Retina (tissue), 1 donor: Measurements from ENCODE around the gene HCK.
A peak's percentile ranks its signal among the peaks of the same experiment; 100 is the strongest.
"Not testable (repeated sequence)": the region's sequence is repeated elsewhere in the genome, so short reads cannot be mapped to it uniquely, and the experiment has no call there.

Source experiments
- DNase-seq: peaks from one replicate; pipeline ENCODE4 v3.0.0-alpha.2; 2016

Gene HCK

GRCh38 chr20:32109392-32110172 is 57.5 kb downstream of the HCK start, which contains the start of gene TM9SF4:
TSS of gene TM9SF4 (plus strand) at chr20:32109714. CDS start at chr20:32109741, 27 bp downstream.
- DNase-seq = peak; percentile 99

DNA sequence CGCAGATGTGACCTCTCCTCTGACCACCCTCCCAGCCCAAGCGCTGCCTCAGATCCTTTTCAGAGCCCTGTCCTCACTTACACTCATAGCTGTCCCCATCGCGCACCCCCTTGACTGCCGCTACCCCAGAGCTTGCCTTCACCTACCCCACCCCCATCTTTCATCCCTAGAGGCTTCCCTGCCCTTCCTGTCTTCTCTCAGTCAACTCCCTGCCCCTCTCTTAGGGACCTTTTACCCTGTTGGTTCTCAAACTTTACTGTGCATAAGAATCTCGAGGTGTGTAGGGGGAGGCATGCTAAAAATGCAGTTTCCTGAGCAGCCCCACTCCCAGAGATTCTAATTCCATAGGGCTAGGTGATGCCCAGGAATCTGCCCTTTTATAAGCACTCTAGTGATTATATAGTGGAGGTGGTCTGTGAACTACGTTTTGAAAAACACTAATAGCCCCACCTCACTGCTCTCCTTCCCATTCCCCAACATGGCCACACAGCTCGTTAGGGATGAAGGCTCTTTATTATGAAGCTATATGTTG is 58.2 kb downstream of the HCK start:
- no peak for DNase-seq

DNA sequence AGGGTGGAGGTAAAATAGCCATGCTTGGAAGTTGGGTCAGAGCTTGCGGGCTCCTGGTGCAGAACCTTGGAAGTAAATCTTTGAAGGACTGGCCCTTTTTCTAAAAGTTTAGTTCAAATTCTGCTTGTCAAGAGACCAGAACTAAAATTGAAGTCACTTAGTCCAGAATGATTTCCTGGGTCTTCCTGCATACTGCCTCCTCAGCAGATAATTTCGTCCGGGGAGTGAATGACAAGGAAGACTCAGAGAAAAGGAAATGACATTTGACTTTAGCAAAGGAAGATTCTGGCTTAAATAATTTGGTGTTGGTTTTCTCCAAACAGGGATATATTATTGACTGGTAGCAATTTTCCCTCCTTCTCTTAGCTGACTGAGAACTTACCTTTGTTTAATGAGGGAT is 58.7 kb downstream of the HCK start:
- no peak for DNase-seq

DNA sequence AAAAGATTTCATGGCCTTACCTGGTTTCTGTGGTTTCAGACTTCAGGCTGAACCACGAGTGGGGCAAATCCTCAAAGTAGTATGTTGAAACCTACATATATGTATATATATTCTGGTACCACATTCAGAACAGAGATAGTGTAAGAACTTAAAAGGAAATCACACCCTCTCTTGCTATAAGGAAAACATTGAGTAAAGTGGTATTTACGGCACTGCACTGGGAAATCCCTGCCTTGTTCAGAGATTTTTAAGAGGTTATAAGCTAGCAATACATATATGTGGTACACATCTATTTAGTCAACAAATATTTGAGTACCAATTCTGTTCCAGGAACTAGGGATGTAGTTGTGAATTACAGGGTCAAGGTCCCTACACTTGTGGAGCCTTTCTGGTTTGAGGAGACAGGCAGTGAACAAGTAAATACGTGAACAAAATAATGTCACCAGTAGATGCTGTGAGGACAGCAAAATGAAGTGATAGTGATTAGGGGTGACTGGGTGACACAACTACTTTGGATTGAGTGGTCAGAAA is 59.2 kb downstream of the HCK start:
- no peak for DNase-seq

GRCh38 chr20:32111753-32112152 is 59.7 kb downstream of the HCK start:
- no peak for DNase-seq

DNA sequence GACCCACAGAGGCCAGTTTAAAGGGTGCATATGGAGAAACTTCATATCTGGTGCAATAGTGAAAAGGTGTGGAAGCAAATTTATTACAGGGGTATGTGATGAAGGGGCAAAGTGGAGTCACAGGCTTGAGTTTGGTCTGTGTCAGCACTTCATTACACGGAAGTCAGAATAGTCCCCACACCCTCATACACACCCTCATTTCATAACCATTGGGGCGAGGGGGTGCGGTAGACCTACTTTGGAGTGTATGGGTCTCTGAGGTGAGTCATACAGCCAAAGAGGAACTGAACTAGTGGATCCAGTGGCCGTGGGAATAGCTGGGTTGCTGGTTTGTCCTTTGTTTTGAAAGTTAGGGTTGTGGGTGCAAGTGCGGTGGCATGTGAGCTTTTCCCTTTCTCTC is 60.8 kb downstream of the HCK start:
- no peak for DNase-seq

GRCh38 chr20:32113591-32114260 is 61.7 kb downstream of the HCK start:
- DNase-seq = no peak

DNA sequence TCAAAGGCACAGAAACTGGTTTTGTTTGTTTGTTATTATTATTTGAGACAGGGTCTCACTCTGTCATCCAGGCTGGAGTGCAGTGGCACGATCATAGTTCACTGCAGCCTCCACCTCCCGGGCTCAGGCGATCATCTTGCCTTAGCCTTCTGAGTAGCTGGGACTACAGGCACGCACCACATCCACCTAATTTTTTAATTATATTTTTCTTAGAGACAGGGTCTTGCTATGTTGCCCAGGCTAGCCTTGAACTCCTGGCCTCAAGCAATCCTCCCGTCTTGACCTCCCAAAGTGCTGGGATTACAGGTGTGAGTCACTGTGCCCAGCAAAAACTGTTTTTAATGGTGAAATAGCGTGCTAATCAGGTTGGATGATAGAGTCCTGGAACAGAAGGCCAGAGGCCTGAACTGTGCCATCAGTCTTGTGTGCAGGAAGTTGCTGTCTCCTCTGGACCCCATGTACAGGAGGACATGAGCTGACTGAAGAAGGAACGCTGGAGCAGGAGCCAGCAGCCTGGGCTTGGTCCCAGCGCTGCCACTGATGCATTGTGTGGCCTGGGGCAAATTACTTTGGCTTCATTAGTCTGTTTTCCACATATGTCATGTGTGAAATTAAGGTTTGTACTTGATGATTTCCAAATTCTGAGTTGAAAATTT is 62.4 kb downstream of the HCK start:
- no peak for DNase-seq

DNA sequence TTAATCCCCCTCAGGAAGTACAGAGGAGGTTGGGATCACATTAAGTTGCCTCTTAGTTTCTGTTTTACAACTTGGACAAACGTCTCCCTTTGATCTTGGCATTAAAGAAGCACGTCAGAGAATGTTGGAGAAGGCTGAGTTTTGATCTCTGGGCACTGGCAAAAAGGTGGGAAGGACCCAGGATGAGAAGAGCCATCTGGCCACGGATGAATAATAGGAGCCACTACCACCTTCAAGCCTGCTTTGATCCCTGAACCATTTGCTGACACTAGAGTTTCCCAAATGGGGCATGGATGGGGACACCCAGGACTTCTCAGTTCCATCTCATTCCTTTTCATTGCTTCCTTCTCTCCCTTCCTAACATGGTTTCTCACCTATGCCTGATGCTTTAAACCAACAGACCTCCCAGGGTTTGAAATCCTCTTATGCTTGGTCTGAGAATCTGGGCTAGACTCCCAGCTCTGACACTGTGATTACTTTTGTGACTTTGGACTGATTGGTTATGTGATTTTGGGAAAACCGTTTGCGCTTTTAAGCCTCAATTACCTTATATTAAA is 63.2 kb downstream of the HCK start:
- no peak for DNase-seq

DNA sequence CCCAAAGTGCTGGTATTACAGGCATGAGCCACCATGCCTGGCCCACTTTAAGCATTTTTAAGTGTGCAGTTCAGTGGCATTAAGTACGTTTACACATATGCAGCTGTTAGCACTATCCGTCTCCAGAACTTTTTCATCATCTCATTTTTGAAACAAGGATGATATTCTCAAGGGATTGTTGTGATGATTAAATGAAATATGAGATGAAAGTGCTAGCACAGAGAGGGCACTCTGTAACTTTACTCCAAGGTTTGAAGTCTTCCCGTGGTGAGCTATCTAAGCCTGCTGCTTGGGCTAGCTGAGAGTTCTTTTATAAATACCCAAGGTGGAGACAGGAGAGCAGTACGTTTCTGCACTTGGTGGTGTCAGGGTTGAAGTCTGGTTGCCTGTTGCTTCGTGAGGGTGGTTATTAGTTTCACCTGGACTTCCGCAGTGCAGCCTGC is 64.1 kb downstream of the HCK start:
- DNase-seq = no peak

DNA sequence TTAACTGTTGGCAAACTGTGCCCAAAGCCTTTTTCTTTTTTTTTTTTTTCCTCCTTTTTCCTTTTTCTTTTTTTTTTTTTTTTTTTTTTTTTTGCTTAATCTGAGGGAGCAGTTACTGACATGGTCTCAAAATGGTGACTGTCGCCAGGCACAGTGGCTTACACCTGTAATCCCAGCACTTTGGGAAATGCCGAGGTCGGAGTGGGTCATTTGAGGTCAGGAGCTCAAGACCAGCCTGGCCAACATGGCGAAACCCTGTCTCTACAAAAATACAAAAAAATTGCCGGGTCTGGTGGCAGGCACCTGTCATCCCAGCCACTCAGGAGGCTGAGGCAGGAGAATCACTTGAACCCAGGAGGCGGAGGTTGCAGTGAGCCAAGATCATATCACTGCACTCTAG is 64.8 kb downstream of the HCK start:
- not testable (repeated sequence) for DNase-seq

DNA sequence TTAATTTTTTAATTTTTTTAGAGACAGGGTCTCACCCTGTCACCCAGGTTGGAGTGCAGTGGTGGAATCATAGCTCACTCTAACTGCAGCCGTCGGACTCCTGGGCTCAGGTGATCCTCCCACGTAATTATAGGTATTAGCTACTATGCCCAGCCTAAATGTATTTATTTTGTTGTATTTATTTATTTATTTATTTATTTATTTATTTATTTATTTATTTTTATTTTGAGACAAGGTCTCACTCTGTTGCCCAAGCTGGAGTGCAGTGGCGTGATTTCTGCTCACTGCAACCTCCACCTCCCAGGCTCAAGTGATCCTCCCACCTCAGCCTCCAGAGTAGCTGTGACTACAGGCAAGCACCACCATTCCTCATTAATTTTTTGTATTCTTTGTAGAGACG is 66.4 kb downstream of the HCK start:
- not testable (repeated sequence) for DNase-seq

GRCh38 chr20:32119734-32120133 is 67.7 kb downstream of the HCK start:
- DNase-seq = no peak

DNA sequence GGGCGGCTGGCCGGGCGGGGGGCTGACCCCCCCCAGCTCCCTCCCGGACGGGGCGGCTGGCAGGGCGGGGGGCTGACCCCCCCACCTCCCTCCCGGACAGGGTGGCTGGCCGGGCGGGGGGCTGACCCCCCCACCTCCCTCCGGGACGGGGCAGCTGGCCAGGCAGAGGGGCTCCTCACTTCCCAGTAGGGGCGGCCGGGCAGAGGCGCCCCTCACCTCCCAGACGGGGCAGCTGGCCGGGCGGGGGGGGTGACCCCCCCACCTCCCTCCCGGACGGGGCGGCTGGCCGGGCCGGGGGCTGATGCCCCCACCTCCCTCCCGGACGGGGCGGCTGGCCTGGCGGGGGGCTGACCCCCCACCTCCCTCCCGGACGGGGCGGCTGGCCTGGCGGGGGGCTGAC is 69.9 kb downstream of the HCK start:
- not testable (repeated sequence) for DNase-seq

GRCh38 chr20:32123088-32123487 is 71.0 kb downstream of the HCK start:
- no peak for DNase-seq

DNA sequence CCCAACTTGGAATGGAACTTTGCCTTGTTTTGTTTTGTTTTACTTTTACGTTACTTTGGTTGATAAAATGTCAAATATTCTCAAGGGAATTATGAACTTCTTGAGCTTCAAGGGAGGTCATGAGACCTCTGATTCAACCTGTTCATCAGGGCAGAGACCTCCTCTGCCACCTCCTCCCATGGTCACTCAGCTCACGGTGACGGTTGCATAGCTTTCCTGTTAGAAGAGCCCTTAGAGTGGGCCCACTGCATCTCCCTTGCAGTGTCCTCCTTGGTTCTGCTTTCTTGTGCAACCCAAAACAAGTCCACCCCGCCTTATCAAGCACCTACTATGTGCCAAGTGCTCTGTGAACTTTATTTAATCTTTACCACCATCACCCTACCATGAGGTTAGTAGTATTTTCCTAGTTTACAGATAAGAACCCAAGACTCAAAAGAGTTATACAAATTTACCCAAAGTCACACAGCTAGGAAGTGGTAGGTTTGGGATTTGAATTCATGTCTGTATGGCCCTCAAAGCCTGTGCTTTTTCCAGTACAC is 72.9 kb downstream of the HCK start:
- no peak for DNase-seq

DNA sequence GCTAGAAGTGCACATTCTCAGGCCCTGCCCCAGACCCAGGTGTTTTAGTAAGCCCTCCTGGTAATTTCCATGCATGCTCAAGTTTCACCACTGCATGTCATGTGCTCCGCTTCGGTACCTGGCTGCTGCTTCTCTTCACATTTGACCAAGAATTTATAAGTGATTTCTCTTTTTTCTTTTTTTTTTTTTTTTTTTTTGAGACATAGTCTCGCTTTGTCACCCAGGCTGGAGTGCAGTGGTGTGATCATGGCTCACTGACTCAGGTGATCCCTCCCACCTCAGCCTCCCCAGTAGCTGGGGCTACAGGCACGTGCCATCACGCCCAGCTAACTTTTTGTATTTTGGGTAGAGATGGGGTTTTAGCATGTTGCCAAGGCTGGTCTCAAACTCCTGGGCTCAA is 73.5 kb downstream of the HCK start:
- no peak for DNase-seq

GRCh38 chr20:32126919-32127318 is 74.9 kb downstream of the HCK start:
- DNase-seq = no peak

DNA sequence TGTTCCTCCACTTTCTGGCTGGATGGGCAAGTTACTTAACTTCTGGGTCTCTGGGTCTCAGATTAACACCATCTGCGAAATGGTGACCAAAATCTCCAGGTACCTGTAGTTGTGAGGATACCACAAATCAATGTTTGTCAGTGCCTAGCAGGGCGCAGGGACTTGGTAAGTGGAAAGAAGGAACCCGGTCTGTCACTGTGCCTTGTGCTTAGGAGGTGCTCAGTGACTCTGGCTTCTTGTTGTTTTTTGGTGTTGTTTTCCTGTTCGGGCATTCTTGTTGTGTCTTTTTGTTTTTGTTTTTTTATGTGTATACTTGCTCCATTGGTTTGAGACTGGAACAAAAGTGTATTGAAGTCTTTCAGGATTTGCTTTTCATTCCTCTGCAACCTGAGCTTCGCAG is 75.3 kb downstream of the HCK start:
- no peak for DNase-seq

GRCh38 chr20:32128167-32128566 is 76.1 kb downstream of the HCK start:
- no peak for DNase-seq

- no peak for DNase-seq
These were observed 77.8 kb downstream of the HCK start for GRCh38 chr20:32129863-32130262.

DNA sequence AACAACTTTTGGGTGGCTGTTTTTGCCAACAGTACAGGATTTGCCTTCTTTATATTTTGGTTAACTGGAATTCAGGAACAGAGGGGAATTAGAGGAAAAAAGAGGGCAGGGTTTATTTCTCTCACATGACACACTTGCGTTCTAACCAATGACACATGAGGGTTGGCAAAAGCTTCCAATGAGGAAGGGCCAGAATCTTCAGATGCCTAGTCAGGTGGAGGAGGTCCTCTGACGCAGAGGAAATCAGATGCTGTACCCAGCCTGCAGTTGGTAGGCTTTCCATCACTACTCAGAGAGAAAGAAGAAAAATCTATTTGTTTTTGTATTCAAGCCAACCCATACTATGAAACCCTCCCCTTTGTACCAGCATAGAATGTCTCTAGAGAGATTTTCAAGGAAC is 78.3 kb downstream of the HCK start:
- no peak for DNase-seq

- DNase-seq = no peak
These were observed 78.9 kb downstream of the HCK start for GRCh38 chr20:32130965-32131364.
